ENCODE data around the gene ANKRD66.

Gene ANKRD66

DNA sequence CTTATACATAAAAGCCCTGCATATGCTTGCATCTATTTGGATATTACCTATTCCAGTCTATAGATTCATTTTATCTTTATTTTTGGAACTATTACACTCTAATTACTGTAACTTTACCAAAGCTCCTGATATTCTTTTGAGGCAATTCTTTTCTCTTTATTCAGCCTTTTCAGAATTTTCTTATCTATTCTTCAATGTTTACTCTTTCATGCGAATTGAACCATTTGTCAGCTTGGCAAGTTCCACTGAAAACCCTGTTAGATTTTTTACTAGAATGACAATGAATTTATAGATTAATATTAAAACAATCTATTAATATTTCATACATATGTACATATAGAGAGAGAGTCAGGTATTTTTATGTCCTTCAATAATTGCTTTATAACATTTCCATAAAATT, 45.9 kb downstream of the ANKRD66 start:
- DNase-seq, result no peak

DNA sequence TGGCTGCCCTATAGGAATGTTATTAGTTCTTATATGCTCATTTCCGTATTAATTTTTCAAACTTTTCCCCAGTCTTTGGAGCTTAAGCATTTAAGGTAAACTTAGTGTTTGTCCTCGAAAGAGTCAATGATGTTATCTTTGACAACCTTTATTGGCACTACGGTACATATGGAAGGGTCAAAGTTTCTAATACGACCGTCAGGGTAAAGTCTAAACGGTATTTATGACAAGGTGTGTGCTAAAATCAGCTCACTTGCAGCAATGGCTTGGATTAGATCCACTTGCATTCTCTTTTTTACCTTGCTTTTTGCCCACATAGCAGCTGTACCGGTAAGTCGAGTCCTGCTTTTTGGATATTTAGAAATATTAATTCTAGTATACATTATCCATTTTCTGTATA, 46.4 kb downstream of the ANKRD66 start, which contains the start of gene MEP1A:
Gene MEP1A, plus strand, starts transcription at position 252 of the 400 bp plus-strand sequence. Its CDS starts 10 bp downstream, at position 262.
- no peak for DNase-seq

DNA sequence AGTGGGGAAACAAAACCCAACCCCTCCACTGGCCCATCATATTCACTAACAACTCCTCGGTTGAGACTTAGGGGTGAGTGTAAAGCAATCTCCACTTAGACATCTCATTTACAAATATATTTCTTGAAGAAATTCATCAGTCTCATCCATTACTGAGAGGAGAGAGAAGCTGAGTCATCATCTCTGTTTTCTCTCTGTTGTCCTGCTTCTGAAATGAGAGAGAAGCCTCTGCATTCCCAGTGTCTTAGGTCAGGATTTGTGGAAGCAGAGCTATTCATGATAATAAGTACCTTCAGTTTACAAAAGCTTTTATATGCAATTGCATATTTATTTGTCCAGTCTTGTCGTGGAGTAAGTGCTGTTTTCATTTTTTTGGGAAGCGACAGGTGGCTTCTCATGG, 47.3 kb downstream of the ANKRD66 start:
- DNase-seq, result no peak

DNA sequence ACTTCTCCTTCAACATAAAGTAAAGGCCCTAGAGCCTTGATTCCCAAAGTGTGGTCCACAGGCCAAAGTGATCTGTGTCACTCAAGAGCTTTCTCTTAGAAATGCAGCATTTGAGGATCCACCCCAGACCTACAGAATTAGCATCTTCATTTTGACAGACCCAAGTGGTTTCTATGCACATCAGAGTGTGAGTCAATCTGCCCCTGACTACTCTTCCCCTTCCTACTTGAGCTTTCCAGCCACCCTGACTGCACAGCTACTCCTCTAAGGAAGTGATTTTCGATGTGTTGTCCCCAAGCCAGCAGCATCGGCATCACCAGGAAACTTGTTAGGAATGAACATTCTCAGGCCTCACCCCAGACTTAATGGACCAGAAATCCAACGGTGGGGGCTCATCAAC, 49.1 kb downstream of the ANKRD66 start:
- DNase-seq, result no peak

DNA sequence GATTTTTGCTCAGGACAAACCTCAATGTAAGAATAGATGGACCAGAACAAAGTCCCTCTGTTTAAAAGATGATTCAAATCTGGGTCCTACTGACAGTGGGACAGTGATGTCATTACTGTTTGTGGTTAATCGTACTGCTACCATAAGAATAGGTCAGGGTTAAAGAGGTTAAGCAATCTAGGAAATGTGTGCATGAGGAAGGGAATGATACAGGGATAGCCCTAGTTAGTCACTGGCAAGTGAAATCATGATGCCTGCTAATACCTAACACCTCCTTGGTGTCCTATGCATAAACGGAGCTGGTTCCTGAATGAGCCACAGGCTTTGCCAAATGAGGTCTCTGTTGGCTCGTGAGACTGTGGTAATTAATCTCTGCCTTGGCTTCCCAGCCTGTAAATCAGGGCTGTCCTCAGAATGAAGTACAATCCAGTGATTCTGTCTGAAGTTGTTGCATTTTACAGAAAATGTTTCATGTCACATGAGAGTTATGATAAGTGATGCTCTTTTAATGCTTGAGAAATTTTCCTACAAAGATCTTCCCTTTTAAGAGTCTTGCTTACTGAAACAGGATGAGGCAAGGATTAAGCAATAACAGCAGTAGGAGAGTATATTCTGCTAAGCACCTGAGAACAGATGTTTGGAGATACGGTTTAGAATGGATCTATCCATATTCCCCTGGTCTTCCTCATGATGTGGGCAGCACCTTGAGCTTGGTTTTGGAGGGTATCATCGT, 50.3 kb downstream of the ANKRD66 start:
- no peak for DNase-seq

DNA sequence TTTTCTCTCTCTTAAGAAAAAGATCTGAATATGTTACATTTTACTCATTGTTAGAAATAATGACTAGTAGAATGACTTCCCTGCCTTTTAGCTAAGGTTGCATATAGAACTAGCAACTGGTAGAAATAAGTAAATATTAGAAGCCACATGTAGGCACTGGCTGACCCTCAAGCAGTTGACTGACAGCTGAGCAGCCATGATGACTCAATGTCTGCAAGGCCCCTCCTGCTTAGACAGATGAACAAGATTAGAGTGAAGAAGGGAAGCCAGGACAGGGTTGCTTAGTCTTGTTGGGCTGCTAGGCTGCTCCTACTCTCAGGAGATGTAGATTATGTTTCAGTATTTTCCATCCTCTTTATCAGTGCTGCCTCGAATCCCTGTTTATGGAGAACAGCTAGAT, 52.9 kb downstream of the ANKRD66 start:
- no peak for DNase-seq

DNA sequence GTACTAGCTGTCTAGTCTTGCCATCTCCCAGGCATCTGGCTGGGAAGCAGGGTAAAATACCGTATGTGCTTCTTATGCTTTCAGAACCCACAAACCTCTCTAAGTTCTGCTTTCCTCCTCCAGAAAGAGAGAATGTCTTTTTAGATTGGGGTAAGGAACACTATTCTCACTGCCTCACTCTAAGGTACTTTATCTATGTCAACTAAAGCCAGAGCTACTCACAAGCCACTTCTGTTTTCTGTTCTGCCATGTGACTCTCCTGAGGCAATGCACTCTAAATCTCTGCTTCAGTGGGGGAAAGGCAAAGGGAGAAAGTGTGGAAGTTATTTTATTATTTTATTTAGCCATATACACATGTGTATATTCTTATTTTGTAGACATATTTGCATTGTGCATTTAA, 62.1 kb downstream of the ANKRD66 start:
- DNase-seq, result no peak
